ENCODE data around the gene MT1A.

GRCh38 chr16:56635441-56635967 is 3.0 kb upstream of the MT1A start:
- TF ChIP-seq CTCF (IDR thresholded peaks at IDR 0.05): no peak
- no peak for TF ChIP-seq POLR2AphosphoS5 (IDR thresholded peaks at IDR 0.05; ENCODE audit: low read depth, low read length)
